Uterus (tissue), 4 donors: ENCODE data around the gene RBMS3. TPM values are rescaled to one million over a fixed set of nuclear protein-coding genes. Genes with fewer than 3 reads are reported as not detected.
"Not testable (repeated sequence)": the region's sequence is repeated elsewhere in the genome, so short reads cannot be mapped to it uniquely, and the experiment has no call there.

Experiments used
- DNase-seq, 2 donors: peaks; one replicate each; pipeline ENCODE4 v3.0.0-alpha.2; 2019 to 2020
- H3K27ac ChIP-seq, 2 donors: fragments of 200-600 bp; sonication (generic); 1 replicate in 1 of 2; 2 replicates in 1 of 2; pipeline ENCODE4 v1.5.1; 2016 to 2018
- H3K27me3 ChIP-seq, 2 donors: fragments of 200-600 bp; sonication (generic); one replicate each; pipeline ENCODE4 v1.5.1; 2018 to 2019; ENCODE audit warnings: control low read depth in 1 of 2
- H3K36me3 ChIP-seq, 2 donors: fragments of 200-600 bp; sonication (generic); one replicate each; pipeline ENCODE4 v1.5.1; 2019; ENCODE audit warnings: control low read depth in 1 of 2
- H3K4me1 ChIP-seq, 2 donors: fragments of 200-600 bp; sonication (generic); one replicate each; pipeline ENCODE4 v1.5.1; 2018 to 2019; ENCODE audit warnings: control low read depth in 1 of 2
- H3K4me3 ChIP-seq, 2 donors: fragments of 200-600 bp; sonication (generic); 1 replicate in 1 of 2; 2 replicates in 1 of 2; pipeline ENCODE4 v1.5.1; 2018 to 2019; ENCODE audit warnings: mild to moderate bottlenecking in 1 of 2
- H3K9me3 ChIP-seq, 2 donors: fragments of 200-600 bp; sonication (generic); one replicate each; pipeline ENCODE4 v1.5.1; 2019; ENCODE audit warnings: control low read depth in 1 of 2
- CTCF ChIP-seq, 4 experiments: fragments of 200-600 bp in 2 of 4; fragments of 450-650 bp in 2 of 4; sonication (generic) in 2 of 4; IDR thresholded peaks; one replicate each; pipeline ENCODE4 v1.5.1; 2016 to 2019; ENCODE audit warnings: antibody characterized with exemption in 4 of 4, mild to moderate bottlenecking in 2 of 4, moderate library complexity in 1 of 4
- POLR2A ChIP-seq, 2 donors: fragments of 450-650 bp; IDR thresholded peaks; one replicate each; pipeline ENCODE4 v1.6.1; 2016; ENCODE audit warnings: antibody characterized with exemption in 2 of 2, mild to moderate bottlenecking in 1 of 2, moderate library complexity in 1 of 2
- intact Hi-C: fragments of 100-400 bp; cut with DNase I; formaldehyde crosslinking; loops from one replicate; pipeline ENCODE4 v1.15.1; 2023; ENCODE audit warnings: low total_unique reads
- total RNA-seq, 4 donors: library from RNA; depleted of rRNA in 3 of 4; stranded (reverse); fragments of >200 nt in 3 of 4; gene quantifications; one replicate each; pipeline versions ENCODE4 v1.1.0 to v1.2.4, GENCODE V29; 2014 to 2023
- donor health status: DM: yes; HTN: yes; CAD: no.

The RBMS3 gene
- total RNA-seq, 4 donors from 2014 or later: 45.9 to 113 (median 75.4) TPM

GRCh38 chr3:29382845-29383244, 102.0 kb downstream of the RBMS3 start:
- no peaks in the 10 kb centered on the region for H3K36me3 ChIP-seq
- intact Hi-C loops: no loop called here
- no peaks in the 10 kb centered on the region for H3K9me3 ChIP-seq
- TF ChIP-seq POLR2A (IDR thresholded peaks at IDR 0.05): no peak
- no peak for TF ChIP-seq CTCF (IDR thresholded peaks at IDR 0.05)
- peak overlapping the region; percentile 60 to 65 for H3K27ac ChIP-seq
- no peak overlapping the region for H3K4me3 ChIP-seq
- H3K27me3 ChIP-seq: no peaks in the 10 kb centered on the region
- no peaks in the 10 kb centered on the region for H3K4me1 ChIP-seq
- DNase-seq: no peak

GRCh38 chr3:29384640-29385039, 103.8 kb downstream of the RBMS3 start:
- DNase-seq: peak in 1 of 2 donors; percentile 22
- Histone ChIP-seq H3K9me3 (no peaks in the 10 kb centered on the region), H3K36me3 (no peaks in the 10 kb centered on the region), H3K4me1 (no peaks in the 10 kb centered on the region), H3K27ac (peak overlapping the region; percentile 31 to 63), H3K4me3 (no peak overlapping the region), H3K27me3 (no peaks in the 10 kb centered on the region)
- intact Hi-C loops: no loop called here
- TF ChIP-seq POLR2A (IDR thresholded peaks at IDR 0.05): no peak
- no peak for TF ChIP-seq CTCF (IDR thresholded peaks at IDR 0.05)

DNA sequence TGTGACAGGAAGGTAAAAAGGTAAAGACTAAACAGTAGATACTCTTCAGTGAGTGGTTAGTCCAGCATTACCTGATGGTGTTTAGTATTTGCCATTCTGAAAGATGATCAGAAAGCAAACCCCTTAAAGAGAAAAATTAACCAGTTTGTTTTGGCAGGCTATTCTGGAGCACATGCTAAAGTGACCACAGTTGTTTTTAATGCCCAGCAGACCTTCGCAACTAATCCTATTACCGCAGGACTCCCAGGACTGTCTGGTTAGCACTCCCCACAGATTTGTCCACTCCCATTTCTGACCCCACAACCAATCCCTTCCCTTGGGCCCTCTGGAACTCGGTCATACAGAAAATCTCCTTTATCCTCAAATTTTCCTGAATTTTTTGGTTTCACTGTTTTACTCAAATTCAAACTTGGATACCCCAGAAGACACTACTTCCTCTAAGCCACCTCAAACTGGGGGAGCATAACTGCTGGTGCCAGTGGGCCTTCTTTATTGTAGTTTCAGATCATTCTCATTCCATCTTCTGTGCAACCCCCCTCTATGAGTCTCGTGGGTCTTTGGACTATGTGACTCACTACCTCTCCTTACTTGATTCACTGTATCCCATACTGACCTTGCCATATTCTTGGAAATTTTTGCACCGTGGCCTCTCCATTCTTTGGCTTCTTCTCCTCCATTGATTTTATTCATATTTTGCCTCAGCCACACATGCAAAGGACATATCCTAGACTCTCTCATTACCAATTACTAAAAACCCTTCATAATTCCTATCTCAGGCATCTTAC, 104.4 kb downstream of the RBMS3 start:
- no peaks in the 10 kb centered on the region for H3K9me3 ChIP-seq
- no peaks in the 10 kb centered on the region for H3K4me1 ChIP-seq
- no peak overlapping the region for H3K4me3 ChIP-seq
- no peaks in the 10 kb centered on the region for H3K36me3 ChIP-seq
- DNase-seq: no peak
- H3K27ac ChIP-seq: peak overlapping the region; percentile 31 to 63
- no peaks in the 10 kb centered on the region for H3K27me3 ChIP-seq
- intact Hi-C loops: no loop called here
- TF ChIP-seq CTCF (IDR thresholded peaks at IDR 0.05): no peak
- no peak for TF ChIP-seq POLR2A (IDR thresholded peaks at IDR 0.05)

DNA sequence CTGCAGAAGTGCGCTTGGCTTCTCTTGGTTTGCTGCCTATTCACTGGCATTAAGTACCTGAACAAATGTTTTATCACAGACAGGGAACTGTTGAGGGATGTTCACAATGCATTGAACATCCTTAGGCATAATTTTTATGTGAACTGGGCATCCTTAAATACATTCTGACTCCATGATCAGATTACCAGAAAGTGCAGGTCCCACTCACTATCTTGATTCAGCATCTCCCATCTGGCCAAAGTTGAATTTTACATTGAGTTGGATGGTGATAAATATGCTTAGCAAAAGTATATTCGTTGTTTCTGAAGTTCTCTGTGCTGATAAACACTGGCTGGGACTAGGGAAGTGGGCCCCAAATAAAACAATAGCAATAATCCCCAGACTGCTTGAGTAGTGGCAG, 108.5 kb downstream of the RBMS3 start:
- Histone ChIP-seq H3K27me3 (no peaks in the 10 kb centered on the region), H3K36me3 (no peaks in the 10 kb centered on the region), H3K9me3 (no peaks in the 10 kb centered on the region), H3K27ac (no peak overlapping the region), H3K4me3 (no peak overlapping the region), H3K4me1 (no peaks in the 10 kb centered on the region)
- intact Hi-C loops: no loop called here
- DNase-seq: no peak
- no peak for TF ChIP-seq POLR2A (IDR thresholded peaks at IDR 0.05)
- no peak for TF ChIP-seq CTCF (IDR thresholded peaks at IDR 0.05)

DNA sequence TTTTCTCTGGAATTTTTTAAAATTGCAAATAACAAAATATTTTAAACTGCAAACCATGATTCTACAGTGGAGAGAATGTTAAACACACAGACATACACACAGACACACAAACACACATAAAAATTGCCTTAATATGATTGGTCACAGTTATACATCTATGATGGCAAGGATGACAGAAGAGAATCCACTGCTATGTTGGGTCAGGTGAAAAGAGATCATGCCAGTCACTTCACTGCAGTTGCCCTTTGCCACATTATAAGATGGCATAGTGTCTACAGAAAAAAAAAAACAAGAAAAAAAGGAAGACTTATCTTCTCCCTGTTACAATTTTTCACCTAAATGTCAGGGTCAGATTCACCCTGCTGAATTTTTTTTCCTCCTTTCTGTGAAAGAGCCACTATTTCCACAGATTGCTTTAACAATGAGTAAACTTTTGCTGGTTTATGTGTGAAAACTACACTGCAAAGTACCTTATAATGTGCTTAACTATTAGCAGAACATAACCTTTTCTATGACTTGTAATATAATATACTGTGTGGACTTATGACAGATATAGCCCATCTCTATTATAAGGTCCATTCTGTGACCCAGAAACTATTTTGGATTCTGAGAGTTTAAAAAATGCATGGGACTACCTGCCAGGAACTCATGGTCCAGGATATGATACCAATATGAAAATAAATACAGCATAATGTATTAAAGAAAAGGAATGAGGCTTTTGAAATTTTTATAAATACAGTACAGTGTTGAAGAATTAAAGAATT, 111.9 kb downstream of the RBMS3 start:
- Histone ChIP-seq H3K27me3 (no peaks in the 10 kb centered on the region), H3K4me1 (no peaks in the 10 kb centered on the region), H3K4me3 (no peak overlapping the region), H3K27ac (no peak overlapping the region), H3K36me3 (no peaks in the 10 kb centered on the region), H3K9me3 (no peaks in the 10 kb centered on the region)
- intact Hi-C loops: no loop called here
- TF ChIP-seq POLR2A (IDR thresholded peaks at IDR 0.05): no peak
- DNase-seq: no peak

DNA sequence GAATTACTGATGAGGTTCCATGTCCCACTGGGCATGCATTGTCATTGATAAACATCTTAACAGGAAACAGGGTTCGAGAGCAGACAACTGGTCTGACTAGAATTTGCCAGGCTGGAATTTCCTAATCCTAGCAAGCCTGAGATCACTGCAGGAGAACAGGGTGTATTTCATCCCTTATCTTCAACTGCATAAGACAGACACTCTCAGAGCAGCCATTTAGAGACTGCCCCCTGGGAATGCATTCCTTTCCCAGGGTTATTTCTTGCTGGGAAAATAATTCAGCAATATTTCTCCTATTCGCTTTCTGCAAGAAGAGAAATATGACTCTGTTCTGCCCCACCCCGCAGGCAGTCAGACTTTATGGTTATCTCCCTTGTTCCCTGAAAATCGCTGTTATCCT, 113.1 kb downstream of the RBMS3 start:
- intact Hi-C loops, H3K36me3 ChIP-seq: not testable (repeated sequence)

More for the DNA sequence above, 113.1 kb downstream of the RBMS3 start:
- H3K4me3 ChIP-seq, H3K4me1 ChIP-seq, H3K9me3 ChIP-seq, H3K27me3 ChIP-seq, DNase-seq, H3K27ac ChIP-seq: not testable (repeated sequence)
